BJ (cell line): ENCODE data around the gene GUCY2F. TPM values are rescaled to one million over a fixed set of nuclear protein-coding genes. Genes with fewer than 3 reads are reported as not detected.

ENCODE experiments used
- CTCF ChIA-PET: fragments of 350-600 bp; formaldehyde crosslinking; extraction: SDS; loops from one replicate; lab custom pipeline; 2021; ENCODE audit warnings: antibody characterized with exemption, inconsistent platforms; lab: Yijun Ruan, JAX
- POLR2A ChIA-PET: fragments of 300-600 bp; sonication (Branson Sonifier 250); formaldehyde crosslinking; extraction: SDS; loops from one replicate; lab custom pipeline; 2021; ENCODE audit warnings: antibody characterized with exemption; lab: Charles Lee
- DNase-seq: peaks from one replicate; pipeline ENCODE4 v3.0.0-alpha.2; 2011; ENCODE audit warnings: low read depth
- H3K27me3 ChIP-seq: 2 replicates; pipeline ENCODE4 v1.6.0; 2011; ENCODE audit warnings: low read length; ENCODE audit not compliant: control insufficient read depth, insufficient read depth
- H3K36me3 ChIP-seq: 2 replicates; pipeline ENCODE4 v1.5.1; 2011; ENCODE audit warnings: low read length; ENCODE audit not compliant: control insufficient read depth, insufficient read depth
- H3K4me3 ChIP-seq: 2 replicates; pipeline ENCODE4 v1.5.1; 2011; ENCODE audit warnings: low read depth, mild to moderate bottlenecking, control low read depth, low read length
- polyA plus RNA-seq: library from polyadenylated mRNA; depleted of rRNA; stranded (reverse); fragments of >200 nt; gene quantifications from 2 replicates; pipeline ENCODE4 v1.2.3, GENCODE V29; 2011
- TF ChIP-seq, protein P1 (sequence below): IDR thresholded peaks from 2 replicates; pipeline ENCODE4 v1.5.1; 2011; ENCODE audit warnings: low read depth, mild to moderate bottlenecking, control low read depth, inconsistent platforms, low read length, moderate library complexity; ENCODE audit not compliant: insufficient read depth

Gene GUCY2F
- polyA plus RNA-seq, 1 experiment = not detected

DNA sequence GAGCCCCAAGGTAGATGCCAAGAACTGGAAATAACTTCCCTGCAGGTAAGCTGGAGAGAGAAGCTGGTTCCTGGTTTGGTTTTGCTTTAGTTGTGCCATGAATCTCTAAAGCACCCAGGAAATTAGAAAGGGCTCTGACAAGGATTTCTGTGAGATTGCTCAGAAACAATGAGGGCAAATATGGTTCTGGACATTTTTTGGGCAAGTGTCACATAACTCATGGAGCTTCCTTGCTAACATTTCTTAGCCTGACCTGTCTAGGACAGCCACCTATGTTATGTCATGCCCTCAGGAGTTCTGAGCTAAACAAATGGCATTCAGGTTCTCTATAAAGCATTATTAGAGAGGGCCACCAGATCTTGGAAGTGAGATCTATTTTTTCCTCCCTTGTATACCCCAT, 131.8 kb downstream of the GUCY2F start:
- CTCF ChIA-PET = interaction anchor here (0.6 kb wide), 1 partner anchor 784 kb away, joined by 3 read pairs; no protein-coding TSS in a partner anchor
- POLR2A ChIA-PET = no interaction called here

DNA sequence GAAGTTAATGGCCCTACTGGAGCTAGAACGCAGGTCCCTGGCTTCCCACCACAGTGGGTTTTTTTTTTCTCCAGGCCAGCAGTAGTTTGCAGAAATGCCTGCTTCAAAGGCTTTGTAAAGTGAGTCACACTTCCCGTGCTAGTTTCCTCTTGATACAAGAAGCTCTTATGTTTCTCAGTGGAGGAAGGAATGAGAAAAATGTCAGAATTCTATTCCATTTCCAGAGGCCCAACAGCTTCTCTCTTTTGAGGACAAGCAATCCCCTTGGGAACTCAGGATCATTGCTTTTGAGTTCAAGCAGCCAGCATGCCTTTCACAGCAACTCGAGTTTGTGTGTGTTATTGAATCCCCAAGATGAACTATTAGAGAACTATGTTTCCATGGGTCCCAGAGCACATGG, 134.3 kb downstream of the GUCY2F start:
- ChIA-PET CTCF (no interaction called here), POLR2A (no interaction called here)
- TF ChIP-seq, protein P1, sequence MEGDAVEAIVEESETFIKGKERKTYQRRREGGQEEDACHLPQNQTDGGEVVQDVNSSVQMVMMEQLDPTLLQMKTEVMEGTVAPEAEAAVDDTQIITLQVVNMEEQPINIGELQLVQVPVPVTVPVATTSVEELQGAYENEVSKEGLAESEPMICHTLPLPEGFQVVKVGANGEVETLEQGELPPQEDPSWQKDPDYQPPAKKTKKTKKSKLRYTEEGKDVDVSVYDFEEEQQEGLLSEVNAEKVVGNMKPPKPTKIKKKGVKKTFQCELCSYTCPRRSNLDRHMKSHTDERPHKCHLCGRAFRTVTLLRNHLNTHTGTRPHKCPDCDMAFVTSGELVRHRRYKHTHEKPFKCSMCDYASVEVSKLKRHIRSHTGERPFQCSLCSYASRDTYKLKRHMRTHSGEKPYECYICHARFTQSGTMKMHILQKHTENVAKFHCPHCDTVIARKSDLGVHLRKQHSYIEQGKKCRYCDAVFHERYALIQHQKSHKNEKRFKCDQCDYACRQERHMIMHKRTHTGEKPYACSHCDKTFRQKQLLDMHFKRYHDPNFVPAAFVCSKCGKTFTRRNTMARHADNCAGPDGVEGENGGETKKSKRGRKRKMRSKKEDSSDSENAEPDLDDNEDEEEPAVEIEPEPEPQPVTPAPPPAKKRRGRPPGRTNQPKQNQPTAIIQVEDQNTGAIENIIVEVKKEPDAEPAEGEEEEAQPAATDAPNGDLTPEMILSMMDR = no peak

More for the DNA sequence above, 131.8 kb downstream of the GUCY2F start:
- DNase-seq = no peak
- no peaks in the 10 kb centered on the region for H3K36me3 ChIP-seq
- H3K4me3 ChIP-seq = no peak overlapping the region
- H3K27me3 ChIP-seq = no peaks in the 10 kb centered on the region
- TF ChIP-seq, protein P1 = no peak

DNA sequence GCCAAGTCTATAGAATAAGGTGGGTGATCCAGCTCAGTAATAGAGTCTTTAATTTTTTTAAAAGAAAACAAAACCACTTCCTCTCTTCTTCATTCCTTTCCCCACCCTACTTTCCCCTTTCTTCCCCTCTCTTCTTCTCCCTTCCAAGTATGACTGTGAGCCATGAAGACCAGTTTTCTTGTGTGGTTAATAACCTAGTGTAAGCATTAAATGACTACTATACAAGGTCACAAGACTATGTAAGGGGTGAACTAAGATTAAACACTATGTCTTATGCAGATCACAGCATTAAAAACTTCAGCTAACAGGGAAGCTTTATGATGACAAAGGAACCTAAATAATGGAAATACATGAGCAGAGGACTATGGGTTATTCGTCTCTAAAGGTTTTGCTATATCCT, 135.4 kb downstream of the GUCY2F start:
- POLR2A ChIA-PET = interaction anchor here (0.6 kb wide), 1 partner anchor 536 kb away, joined by 4 read pairs; no protein-coding TSS in a partner anchor
- Histone ChIP-seq H3K27me3 (no peaks in the 10 kb centered on the region), H3K36me3 (no peaks in the 10 kb centered on the region), H3K4me3 (no peak overlapping the region)
- TF ChIP-seq, protein P1 = no peak
- CTCF ChIA-PET = no interaction called here
- DNase-seq = no peak

More for the DNA sequence above, 134.3 kb downstream of the GUCY2F start:
- Histone ChIP-seq H3K27me3 (no peaks in the 10 kb centered on the region), H3K4me3 (no peak overlapping the region), H3K36me3 (no peaks in the 10 kb centered on the region)
- no peak for DNase-seq

DNA sequence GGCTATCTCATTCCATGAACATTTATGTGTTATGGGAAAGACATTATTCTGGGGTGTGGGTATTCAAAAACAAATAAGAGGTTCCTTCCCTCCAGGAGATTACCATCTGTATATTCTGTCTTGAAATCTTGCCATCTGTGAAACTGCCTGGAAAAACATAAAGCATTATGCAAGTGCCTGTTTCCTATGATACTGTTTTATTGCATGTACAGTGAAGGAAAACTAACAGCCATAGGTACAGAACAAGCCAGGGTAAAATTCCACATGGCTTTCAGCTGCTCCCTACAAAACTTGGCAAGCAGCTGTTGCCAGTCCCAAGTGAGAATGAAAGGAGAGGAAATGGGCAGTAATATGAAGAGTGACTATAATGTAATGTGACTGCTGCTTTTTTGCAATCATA, 136.0 kb downstream of the GUCY2F start:
- Histone ChIP-seq H3K4me3 (no peak overlapping the region), H3K27me3 (no peaks in the 10 kb centered on the region), H3K36me3 (no peaks in the 10 kb centered on the region)
- no peak for DNase-seq
- POLR2A ChIA-PET = no interaction called here
- TF ChIP-seq, protein P1 = no peak
- CTCF ChIA-PET = no interaction called here

DNA sequence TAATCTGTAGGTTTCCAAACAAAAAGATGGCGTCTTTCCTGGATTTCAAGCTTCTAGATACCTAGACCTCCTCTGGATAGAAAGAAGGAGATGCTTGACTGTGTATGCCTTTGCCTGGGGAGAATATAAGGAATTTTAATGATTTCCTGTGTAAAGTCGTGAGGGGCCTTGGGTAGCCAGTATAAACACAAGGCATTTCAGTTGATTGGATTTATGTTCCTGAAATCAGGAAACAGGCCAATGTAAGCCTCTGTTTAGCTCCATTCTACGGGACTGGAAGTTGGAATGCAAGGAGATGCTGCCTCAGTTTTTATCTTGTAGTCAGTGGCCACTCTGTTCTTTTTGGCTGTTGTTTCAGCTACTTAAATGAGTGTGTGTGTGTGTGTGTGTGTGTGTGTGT, 137.2 kb downstream of the GUCY2F start:
- CTCF ChIA-PET = no interaction called here
- TF ChIP-seq, protein P1 = no peak
- Histone ChIP-seq H3K4me3 (no peak overlapping the region), H3K27me3 (no peaks in the 10 kb centered on the region), H3K36me3 (no peaks in the 10 kb centered on the region)
- POLR2A ChIA-PET = no interaction called here
- DNase-seq = no peak
